Fibroblast of gingiva (primary cell): ENCODE results near the gene C17orf50.

ENCODE experiments used
- DNase-seq: peaks from one replicate; pipeline ENCODE4 v3.0.0-alpha.2; 2011; ENCODE audit warnings: low read depth

Gene C17orf50

GRCh38 chr17:35760587-35760986 is at the start of gene C17orf50:
Gene C17orf50, plus strand, starts transcription at chr17:35760887. Its CDS starts 55 bp downstream, at chr17:35760942.
- DNase-seq, result no peak

GRCh38 chr17:35710950-35711349 is 49.7 kb upstream of the C17orf50 start:
- DNase-seq, result no peak

- peak; percentile 87 for DNase-seq
Observed at GRCh38 chr17:35713069-35713728, 47.5 kb upstream of the C17orf50 start.

GRCh38 chr17:35714988-35715387 is 45.7 kb upstream of the C17orf50 start:
- DNase-seq, result no peak

GRCh38 chr17:35715416-35715815 is 45.3 kb upstream of the C17orf50 start:
- no peak for DNase-seq

- DNase-seq, result peak; percentile 44
Observed at GRCh38 chr17:35716173-35716572, 44.5 kb upstream of the C17orf50 start.

GRCh38 chr17:35716897-35717465 is 43.7 kb upstream of the C17orf50 start:
- peak; percentile 94 for DNase-seq

- DNase-seq, result no peak
Observed at GRCh38 chr17:35717475-35717874, 43.2 kb upstream of the C17orf50 start.

GRCh38 chr17:35723735-35724134 is 37.0 kb upstream of the C17orf50 start:
- no peak for DNase-seq

GRCh38 chr17:35725058-35725457 is 35.6 kb upstream of the C17orf50 start:
- DNase-seq, result no peak

GRCh38 chr17:35725802-35726126 is 34.9 kb upstream of the C17orf50 start:
- no peak for DNase-seq

GRCh38 chr17:35726127-35726952 is 34.3 kb upstream of the C17orf50 start:
- peak; percentile 95 for DNase-seq

- DNase-seq, result peak; percentile 35
Observed at GRCh38 chr17:35726953-35727460, 33.7 kb upstream of the C17orf50 start.

GRCh38 chr17:35727635-35728034 is 33.1 kb upstream of the C17orf50 start:
- no peak for DNase-seq

- no peak for DNase-seq
Observed at GRCh38 chr17:35728551-35728950, 32.1 kb upstream of the C17orf50 start.

- DNase-seq, result no peak
Observed at GRCh38 chr17:35729405-35729833, 31.3 kb upstream of the C17orf50 start.

- no peak for DNase-seq
Observed at GRCh38 chr17:35730400-35731005, 30.2 kb upstream of the C17orf50 start.

- DNase-seq, result peak; percentile 43
Observed at GRCh38 chr17:35731239-35731916, 29.3 kb upstream of the C17orf50 start, which contains the start of gene RASL10B. Gene RASL10B, plus strand, starts transcription at chr17:35731639. Its CDS starts 3,546 bp downstream, at chr17:35735185.

- no peak for DNase-seq
Observed at GRCh38 chr17:35731917-35732805, 28.5 kb upstream of the C17orf50 start.

GRCh38 chr17:35732806-35733136 is 27.9 kb upstream of the C17orf50 start:
- no peak for DNase-seq

GRCh38 chr17:35733366-35733765 is 27.3 kb upstream of the C17orf50 start:
- no peak for DNase-seq
